IPS-18c (cell line): ENCODE results near the gene LRRN2.

Source experiments
- H3K4me3 ChIP-seq: 2 replicates; pipeline ENCODE4 v1.7.0; 2013; ENCODE audit warnings: low read depth, mild to moderate bottlenecking, low read length, moderate library complexity; ENCODE audit not compliant: insufficient read depth
- H3K9me3 ChIP-seq: one replicate; pipeline ENCODE4 v1.6.1; 2013; ENCODE audit warnings: mild to moderate bottlenecking, low read length, moderate library complexity; ENCODE audit not compliant: control insufficient read depth, insufficient read depth

LRRN2 gene

DNA sequence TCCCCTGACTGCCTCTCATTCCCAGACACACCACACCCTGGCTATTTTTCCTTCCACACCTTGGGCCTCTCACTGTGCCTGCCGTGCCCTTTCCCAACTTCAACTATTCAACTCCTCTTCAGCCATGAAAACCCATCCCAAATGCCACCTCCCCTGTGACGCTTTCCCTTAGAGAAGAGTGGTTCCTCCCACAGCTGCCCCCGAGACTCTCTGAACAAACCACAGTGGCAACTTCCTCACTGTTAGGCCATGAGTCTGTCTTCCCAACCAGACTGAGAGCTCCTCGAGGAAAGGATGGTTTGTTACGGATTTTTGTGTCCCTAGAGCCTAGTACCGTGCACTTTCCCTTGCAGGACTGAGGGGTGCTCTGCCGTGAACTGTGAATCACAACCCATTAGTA is 59.2 kb downstream of the LRRN2 start:
- H3K4me3 ChIP-seq = no peak overlapping the region
- no peaks in the 10 kb centered on the region for H3K9me3 ChIP-seq

DNA sequence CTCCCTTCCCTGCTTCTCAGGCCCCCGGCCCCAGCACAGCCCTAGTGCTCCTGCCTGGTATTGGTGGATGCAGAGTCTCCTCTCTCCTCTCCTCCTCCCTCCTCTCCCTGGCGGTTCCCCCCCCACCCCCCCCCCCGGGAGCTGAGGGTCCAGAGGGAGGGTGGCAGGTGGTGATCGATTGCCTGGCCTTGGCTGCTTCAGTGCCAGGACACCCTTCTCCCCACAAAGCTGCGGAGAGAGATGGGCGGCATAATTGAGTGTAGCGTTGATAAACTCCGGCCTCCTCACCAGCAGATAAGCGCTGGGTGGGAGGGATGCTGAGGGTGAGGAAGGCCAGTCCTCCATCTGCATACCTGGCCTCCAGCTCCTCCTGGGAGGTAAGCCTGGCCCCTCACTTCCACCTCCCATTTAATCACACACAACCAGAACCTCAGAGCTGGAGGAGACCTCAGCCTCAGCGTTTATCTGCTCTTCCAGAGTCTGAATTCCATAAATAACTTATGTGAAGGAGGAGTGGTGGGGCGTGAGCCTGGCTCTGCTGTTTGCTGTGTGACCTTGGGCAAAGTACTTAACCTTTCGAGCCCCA is 60.8 kb downstream of the LRRN2 start:
- H3K9me3 ChIP-seq = no peaks in the 10 kb centered on the region
- H3K4me3 ChIP-seq = no peak overlapping the region

DNA sequence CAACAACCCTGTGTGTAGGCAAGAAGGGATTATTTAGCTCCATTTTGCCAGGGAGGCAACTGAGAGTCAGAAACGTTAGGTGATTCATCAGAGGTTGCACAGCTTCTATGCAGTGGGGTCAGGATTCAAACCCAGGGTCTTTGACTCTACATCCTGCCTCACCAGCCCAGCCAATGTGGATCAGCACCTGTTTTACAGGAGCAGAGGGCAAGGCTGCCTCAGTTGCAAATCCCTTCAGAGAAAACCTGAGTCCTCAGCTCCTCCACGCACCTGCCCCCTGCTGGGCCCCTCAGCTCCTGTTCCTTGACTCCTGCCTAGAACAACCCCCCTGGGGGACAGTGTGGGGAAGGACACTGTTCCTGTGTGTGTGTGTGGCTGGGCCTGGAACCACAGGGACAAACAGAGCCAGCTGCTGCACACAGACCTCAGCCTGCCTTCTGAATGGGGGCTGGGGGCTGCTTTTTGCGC is 61.6 kb downstream of the LRRN2 start:
- H3K4me3 ChIP-seq = no peak overlapping the region
- peaks cover 2% of the 10 kb centered on the region for H3K9me3 ChIP-seq

DNA sequence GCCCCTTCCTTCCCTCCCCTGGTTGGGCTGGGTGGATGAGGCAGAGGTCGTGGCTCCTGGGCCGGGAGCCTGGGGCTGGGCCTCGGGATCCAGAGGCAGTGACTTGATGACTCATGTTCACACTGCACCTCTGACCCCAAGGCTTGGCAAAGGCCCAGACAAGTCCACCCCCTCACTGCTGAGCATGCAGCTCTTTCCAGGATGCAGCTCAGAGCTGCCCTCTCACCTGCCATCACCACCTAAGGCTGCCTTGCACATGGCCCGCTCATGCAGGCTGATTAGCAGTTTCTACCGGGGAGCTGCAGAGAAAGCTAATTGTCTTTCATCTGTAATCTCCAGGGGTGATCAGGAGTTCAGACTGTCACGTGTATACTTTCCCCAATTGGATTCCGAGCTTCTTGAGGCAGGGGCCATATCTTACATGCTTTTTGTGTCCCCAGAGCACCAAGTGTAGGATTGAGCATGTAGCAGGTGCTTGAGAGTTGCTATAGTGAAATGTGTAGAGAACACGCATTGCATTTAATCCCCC is 62.1 kb downstream of the LRRN2 start:
- H3K4me3 ChIP-seq = no peak overlapping the region
- peaks cover 3% of the 10 kb centered on the region for H3K9me3 ChIP-seq

DNA sequence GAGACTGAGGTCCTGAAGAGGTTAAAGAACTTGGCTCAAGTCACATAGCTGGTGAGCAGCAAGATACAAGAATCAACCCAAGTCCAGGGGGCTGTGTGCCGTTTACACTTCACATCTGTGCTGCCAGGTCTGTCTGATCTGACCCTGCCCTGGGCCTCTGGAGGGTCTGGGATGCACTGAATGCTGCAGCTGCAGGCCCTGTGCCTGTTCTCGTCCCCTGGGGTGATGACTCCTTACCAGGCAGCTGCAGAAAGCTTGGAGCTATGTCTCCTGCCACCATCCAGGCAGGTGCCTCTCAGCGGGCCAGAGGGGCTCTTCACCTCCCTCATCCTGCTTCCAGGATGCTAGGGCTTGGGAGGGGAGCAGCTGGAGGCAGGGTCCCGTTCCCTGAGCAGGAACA is 63.5 kb downstream of the LRRN2 start:
- H3K4me3 ChIP-seq = no peak overlapping the region
- H3K9me3 ChIP-seq = peaks cover 3% of the 10 kb centered on the region

DNA sequence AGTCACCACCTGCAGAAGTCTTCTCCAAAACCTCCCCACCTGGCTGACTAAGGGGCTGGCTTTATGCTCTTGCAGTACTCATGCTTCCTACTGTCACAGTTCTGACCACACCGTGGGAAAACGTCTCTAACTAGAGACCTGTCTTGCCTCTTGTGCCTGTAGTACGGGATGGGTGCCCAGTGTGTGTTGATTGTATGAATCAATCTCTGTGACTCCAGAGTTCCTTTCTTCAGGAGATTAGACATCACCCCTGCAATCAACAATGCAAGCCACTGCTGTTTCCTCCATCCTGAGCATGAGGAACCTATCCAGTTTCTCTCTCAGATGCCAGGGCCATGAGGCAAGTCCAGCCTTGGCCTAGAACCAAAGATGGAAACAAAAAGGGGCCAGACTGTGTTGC is 64.1 kb downstream of the LRRN2 start:
- Histone ChIP-seq H3K9me3 (peaks cover 3% of the 10 kb centered on the region), H3K4me3 (no peak overlapping the region)

DNA sequence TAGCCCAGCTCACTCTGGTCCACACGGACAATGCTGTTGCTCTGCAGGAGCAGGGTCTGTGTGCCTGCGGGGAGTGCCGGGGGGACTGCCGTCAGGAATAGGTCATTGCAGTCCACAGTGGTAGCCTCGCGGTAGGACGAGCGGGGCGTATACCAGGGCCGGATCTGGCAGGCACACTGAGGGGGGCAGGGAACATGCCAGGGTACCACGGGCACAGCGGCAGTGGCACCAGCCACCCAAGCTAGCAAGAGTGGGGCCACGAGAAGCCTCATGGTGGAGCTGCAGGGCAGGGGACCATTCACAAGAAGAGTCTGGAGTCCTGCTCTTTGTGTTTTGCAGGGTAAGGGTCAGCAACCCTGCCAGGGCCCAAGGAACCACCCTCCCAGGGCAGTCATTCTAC is 65.8 kb downstream of the LRRN2 start:
- H3K4me3 ChIP-seq = no peak overlapping the region
- H3K9me3 ChIP-seq = peaks cover 3% of the 10 kb centered on the region

DNA sequence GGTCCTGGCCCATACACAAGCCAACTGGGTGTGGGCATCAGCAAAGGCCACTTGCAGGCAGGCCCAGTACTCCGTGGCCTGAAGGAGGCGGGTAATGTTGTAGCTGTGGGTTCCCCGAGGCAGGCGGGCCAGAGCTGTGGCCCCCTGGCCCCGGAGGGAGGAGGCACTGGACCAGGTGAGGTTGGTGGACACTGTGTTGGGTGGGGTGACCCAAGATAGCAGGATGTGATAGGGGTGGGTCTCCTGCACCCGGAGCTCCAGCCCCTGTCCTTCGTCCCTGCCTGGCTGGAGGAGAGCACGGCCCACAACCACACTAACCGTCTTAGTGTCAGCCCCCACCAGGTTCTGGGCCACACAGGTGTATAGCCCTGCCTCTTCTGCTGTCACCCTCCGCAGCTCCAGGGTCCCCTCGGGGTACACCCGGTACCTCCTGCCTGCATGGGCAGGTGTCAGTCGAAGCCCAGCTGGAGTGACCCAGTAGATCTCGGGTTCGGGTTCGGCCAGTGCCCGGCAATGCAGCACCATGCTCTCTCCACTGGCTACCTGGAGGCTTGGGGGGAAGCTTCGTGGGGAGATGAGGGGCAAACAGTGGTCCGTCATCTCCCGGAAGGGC is 67.3 kb downstream of the LRRN2 start:
- H3K4me3 ChIP-seq = no peak overlapping the region
- peaks cover 3% of the 10 kb centered on the region for H3K9me3 ChIP-seq

DNA sequence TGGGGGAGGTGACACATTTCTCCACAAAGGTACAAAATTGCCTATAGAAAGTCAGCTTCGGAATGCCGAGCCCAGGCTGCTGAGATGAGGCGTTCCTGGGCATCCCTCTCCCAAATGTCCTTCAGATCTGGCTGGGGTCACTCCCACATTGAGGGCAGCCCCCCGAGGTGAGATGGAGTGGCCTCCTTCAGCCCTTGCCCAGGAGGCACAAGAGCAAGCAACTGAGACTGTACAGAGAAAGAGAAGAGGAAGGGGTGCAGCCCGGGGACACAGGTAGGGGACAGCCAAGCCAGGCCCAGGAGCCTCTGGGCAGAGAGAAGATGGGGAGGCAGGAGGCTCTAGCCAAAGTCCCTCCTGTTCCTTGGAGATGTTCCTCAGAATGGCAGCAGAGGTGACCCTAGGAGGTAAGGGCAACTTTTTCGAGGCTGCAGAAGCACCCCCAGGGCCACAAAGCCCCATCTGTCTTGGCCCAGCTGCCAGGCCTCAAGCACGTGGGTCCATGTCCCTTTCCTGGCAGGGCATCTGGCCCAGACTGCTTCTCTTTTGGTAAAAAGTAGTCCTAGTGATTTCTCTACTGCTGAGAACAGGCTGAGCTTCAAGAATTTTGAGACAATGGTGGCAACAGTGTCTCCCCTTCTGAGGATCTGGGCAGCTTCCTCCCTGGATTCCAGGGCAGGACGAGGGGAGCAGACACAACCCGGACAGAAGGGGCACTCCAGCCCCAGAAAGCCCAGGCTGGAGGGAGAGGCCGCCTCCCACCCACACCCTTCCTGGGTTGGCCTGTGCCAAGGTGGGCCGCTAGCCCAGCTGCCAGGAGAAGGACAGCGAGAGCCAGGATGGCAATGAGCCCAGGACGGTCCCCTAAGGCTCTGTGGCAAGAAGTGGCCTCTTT is 68.0 kb downstream of the LRRN2 start:
- no peak overlapping the region for H3K4me3 ChIP-seq
- peaks cover 3% of the 10 kb centered on the region for H3K9me3 ChIP-seq

DNA sequence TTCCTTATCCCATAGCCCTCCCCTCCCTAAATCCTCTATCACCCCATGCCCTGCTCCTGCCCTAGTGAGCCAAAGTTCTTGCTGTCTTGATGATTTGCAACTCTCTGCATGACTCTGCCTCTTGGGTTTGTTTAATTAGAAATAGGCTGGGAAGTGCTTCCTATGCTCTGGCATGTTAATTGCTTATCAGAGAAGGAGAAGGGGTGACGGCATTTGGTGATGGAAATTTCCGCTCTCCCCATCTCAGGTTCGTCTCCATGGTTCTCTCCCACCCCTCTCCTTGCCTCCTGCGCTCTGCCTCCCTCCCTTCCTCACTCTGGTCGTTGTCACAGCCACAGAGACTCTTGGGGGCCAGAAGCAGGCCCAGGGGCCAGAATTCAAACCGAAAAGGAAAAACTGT is 68.9 kb downstream of the LRRN2 start:
- peaks cover 3% of the 10 kb centered on the region for H3K9me3 ChIP-seq
- H3K4me3 ChIP-seq = no peak overlapping the region

DNA sequence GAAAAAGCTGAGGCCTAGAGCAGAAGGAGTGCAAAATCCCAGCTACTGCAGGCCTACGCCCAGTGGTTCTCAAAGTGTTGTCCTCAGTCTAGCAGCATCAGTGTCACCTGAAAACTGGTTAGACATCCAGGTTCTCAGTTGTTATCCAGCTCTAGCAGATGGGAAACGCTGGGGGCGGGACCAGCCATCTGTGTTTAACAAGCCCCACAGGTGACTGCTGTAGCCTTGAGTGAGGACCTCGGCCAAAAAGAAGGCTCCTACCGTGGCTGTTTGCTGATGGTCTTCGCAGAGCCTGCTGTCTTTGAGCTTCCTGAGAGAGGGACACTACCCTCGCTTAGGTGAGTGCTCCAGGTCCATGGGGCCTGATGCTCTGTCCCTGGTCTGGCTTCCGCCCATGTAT is 69.7 kb downstream of the LRRN2 start:
- Histone ChIP-seq H3K9me3 (peaks cover 3% of the 10 kb centered on the region), H3K4me3 (no peak overlapping the region)

DNA sequence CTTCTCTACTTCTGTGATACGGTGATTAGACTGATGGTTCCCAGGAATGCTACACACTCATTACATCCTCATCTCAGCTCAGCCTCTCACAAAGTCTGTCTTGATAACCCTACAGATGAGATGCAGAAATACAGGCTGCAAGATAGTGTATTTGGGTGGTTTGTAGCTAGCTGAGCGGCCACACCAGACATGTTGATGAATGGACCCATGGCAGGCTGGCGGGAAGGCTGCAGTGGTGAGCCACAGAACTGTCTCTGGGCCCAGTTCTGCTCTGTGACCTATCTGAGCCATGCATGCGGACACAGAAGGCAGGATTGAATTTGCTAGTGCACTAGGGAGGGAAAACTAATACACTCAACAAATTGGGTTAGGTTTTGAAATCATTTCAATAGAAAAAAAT is 71.9 kb downstream of the LRRN2 start:
- Histone ChIP-seq H3K9me3 (no peaks in the 10 kb centered on the region), H3K4me3 (no peak overlapping the region)

DNA sequence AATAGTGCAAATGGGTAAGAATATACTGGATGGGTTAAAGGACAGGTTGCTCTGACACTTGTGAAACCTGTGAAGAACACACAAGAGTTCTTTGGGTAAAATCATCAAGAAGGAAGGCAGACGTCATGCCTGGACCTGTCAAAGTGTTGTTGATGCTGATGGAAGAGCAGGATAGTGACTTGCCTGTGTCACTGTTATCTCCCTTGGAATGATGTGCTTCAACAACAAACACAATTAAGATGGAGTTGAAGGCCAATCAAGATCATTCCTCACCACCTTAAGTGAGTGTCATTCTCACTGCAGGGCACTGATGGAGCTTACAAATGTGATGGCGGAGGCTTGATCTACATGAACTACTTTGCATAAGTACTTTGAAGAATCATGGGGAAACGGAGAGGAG is 73.2 kb downstream of the LRRN2 start:
- no peaks in the 10 kb centered on the region for H3K9me3 ChIP-seq
- H3K4me3 ChIP-seq = no peak overlapping the region

DNA sequence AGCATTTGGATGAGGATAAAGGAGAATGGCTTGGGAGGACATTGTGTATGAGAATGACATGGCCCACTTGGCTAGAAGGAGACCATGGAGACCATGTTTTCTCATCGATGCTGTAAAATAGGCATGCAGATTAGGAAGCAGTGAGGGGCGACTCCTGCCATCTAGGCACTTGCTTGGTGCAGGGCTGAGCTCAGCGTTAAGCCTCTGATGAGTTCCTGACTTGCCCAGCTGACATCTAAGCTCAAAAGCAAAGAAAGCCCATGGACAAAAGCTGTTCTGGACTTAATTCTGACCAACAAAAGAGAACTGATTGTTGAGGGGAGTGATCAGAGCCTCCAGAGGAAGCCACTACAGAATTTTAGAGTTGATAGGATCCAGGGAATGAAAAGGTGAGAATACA is 74.5 kb downstream of the LRRN2 start:
- no peak overlapping the region for H3K4me3 ChIP-seq
- no peaks in the 10 kb centered on the region for H3K9me3 ChIP-seq

DNA sequence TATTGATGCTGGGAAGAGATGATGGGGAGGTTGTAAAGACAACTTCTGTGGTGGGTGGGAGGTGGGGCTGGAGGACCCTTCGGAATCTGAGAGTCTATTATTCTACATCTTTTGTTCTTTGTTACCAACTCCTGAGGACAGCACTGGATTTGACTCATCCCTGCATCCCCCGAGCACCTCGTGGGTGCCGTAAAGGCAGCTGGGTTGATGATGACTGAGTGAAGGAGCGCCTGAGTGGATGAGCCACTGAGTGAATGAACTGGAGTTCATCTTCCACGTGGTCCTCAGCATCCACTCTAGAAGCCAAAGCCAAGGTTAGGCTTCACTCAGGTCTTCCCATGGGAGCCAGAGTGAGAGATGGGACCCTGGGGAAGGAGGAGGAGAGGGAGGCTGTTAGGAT is 77.6 kb downstream of the LRRN2 start:
- Histone ChIP-seq H3K4me3 (no peak overlapping the region), H3K9me3 (no peaks in the 10 kb centered on the region)

DNA sequence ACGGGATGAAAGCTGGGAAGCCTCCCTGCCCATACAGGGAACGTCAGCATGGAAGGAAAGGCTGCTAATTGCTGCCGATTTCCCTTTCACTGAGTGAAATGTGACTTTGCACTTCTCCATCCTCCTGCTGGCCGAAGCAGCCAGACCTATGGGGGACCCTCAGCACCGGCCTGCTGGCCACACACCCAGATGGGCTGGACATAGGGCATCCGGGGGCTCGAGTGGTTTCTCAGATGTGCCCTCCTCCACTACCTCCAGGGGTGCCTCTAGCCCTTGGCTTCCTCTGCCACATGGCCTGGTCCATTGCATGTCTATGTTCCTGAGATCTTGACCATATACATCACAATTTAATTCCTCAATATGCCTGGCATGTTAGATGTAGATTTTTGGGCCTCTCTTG is 79.7 kb downstream of the LRRN2 start:
- no peak overlapping the region for H3K4me3 ChIP-seq
- no peaks in the 10 kb centered on the region for H3K9me3 ChIP-seq

DNA sequence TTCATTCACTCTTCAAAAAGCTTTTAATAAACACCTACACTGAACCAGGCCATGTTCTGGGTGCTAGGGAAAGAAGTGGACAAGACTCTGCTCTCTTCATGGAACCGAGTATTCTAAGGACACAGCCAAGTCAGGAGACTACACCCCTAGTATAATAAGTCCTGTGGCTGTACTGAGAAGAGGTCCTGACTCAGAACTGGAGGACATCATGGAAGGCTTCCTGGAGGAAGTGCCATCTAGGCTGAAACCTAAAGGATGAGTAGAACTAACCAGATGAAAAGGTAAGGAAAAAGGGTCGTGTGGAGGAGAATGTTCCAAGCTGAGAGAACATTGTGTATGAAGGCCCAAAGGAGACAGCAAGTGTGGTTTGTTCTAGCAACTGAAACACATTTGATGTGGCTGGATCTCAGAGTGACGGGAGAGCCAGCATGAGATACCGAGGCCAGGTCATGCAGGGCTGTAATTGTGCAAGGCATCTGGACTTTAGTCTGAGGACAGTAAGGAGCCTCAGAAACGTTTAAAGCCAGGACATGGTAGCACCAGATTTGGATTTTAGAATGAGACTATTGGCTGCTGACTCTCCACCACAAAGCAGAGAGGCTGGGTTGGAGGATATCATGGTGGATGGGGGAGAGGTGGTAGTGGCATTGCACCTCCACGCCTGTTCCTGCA is 82.5 kb downstream of the LRRN2 start:
- no peak overlapping the region; the same call in 1 of the 2 replicates for H3K4me3 ChIP-seq

More for the DNA sequence above, 82.5 kb downstream of the LRRN2 start:
- no peaks in the 10 kb centered on the region for H3K9me3 ChIP-seq
